Epithelial cell of prostate (primary cell): ENCODE data around the gene IRAK3.
"Not testable (repeated sequence)": the region's sequence is repeated elsewhere in the genome, so short reads cannot be mapped to it uniquely, and the experiment has no call there.

Experiments used
- DNase-seq: peaks from one replicate; pipeline ENCODE4 v3.0.0-alpha.2; 2011; ENCODE audit warnings: low read depth, low spot score
- H3K27ac ChIP-seq: fragments of 450-650 bp; 2 replicates; pipeline ENCODE4 v1.5.1; 2017; ENCODE audit warnings: mild to moderate bottlenecking

Gene IRAK3

DNA sequence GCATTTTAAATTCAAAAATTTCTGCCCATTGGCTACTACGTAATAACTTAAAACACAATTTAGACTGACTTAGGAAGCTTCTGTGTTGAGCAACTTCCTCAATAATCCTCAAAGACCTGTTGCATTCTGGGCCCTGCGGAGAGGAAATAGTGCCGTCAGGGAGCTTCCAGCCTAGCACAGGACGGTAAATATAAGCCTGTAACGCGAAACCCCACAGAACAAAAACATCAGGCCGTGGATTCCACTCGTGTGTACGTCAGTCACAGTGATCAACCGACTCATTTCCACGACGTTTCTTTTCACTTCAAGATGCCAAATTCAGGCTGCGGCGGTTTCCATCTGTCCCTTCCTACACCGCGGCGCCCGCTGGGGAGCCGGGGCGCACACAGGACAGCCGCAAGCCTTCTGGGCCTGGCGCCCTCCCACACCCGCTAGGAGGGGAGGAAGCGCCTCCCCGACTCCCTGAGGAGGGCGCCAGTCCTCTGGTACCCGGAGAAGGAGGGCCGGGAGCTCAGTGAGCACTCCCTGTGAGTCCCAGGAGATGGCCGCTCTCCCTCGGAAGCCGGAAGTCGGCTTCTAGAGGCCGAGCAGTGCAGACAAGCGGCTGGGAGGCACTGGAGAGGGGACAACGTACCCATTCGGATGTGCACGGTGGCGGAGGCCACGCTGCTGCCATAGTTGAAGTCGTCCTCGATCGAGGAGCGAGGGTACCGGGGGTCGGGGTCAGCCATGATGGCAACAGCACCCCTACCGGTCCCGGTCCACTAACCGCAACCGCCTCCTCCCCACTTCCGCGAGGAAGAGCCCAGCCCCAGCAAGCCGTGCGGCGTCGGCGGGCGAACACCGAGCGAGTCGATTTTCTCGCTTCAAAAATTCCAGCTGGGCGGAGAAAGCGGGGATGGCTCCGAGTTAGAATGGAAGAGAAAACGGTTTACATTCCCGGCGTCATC is 19.5 kb upstream of the IRAK3 start, which contains the start of gene TMBIM4:
TSS of gene TMBIM4 (minus strand) at position 776 of the 950 bp plus-strand sequence. CDS start at position 731, 45 bp downstream.
- DNase-seq: peak; percentile 51
- H3K27ac ChIP-seq: peak within 1 kb of the TSS; percentile 99

DNA sequence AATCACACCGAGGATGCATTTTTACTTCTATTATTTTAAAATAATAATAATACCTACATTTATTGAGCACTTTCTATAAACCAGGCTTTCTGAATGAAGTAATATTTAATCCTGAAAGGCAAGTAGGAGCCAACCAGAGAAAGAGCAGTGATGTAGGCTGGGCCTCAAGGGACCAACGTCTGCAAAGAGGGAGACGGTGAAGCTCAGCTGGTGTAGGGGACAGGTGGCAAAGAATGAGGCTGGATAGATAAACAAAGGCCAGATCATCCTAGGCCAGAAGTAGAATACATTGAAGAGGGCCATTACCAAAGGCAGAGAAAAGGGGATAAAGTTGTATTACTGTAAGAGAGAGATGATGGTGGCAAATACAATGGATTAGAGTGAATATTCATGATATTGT is 18.4 kb upstream of the IRAK3 start:
- H3K27ac ChIP-seq: peak overlapping the region; percentile 99
- DNase-seq: no peak

DNA sequence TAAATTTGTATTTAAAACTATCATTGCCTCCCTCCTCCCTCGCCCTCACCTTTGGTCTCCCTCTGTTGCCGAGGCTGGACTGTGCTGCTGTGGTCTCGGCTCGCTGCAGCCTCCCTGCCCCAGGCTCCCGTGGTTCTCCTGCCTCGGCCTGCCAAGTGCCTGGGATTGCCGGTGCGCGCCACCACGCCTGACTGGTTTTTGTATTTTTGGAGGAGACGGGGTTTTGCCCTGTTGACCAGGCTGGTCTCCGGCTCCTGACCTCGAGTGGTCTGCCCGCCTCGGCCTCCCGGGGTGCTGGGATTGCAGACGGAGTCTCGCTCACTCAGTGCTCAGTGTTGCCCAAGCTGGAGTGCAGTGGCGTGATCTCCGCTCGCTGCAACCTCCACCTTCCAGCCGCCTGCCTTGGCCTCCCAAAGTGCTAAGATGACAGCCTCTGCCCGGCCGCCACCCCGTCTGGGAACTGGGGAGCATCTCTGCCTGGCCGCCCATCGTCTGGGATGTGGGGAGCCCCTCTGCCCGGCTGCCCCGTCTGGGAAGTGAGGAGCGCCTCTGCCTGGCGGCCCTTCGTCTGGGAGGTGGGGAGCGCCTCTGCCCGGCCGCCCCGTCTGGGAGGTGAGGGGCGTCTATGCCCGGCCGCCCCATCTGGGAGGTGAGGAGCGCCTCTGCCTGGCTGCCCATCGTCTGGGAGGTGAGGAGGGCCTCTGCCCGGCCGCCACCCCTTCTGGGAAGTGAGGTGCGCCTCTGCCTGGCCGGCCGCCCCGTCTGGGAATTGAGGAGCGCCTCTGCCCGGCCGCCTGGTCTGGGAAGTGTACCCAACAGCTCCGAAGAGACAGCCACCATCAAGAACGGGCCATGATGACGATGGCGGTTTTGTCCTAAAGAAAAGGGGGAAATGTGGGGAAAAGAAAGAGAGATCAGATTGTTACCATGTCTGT is 14.4 kb upstream of the IRAK3 start:
- DNase-seq, H3K27ac ChIP-seq: not testable (repeated sequence)

DNA sequence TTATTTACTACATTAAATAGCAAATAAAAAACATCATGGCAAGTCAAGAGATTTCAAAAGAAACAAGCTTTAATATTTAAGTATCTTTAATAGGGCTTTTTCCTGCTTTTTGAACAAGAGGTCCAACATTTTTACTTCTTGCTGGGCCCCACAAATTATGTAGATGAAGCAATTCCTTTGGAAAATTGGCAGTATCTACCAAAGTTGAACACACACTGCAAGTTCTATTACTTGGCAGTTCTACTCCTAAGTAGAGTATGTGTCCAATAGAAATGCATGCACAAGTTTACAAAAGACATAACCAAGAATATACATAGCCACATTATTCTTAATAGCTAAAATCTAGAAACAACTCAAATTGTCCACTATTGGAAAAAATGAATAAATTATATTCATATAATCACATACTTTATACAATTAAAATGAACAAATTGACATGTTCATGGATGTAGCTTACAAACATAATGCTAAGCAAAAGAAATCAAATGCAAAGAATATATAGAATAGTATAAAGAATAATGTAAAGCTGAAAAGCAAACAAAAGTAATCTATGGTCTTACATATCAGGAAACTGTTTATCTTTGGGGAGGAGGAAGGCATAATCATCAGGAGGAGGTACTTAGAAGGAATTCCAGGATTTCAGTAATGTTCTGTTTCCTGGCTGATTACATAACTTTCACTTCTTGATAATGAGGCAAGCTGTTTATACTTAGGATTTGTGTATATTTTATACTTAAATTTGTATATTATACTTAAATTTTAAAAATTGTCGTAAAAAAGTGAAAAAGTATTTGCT is 12.7 kb upstream of the IRAK3 start:
- no peak for DNase-seq

DNA sequence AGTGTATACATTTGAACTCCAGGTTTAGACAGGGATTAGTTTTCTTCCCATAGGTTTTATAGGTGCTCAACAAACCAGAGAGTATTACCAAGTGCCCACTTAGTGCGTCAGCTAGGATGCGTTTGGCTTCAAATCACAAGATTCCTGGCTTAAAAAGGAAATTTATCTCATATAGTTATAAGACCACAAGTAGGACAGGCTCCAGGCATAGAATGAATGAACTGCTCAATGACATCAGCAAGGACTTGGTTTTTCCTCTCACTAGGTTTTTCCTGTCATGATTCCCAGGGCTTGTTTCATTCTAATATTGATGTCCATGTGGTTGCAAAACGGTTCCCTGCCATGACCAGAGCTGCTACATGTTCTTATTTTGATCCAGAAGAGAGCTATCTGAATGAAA is 6.1 kb upstream of the IRAK3 start:
- no peak overlapping the region for H3K27ac ChIP-seq
- DNase-seq: no peak

More for the DNA sequence above, 12.7 kb upstream of the IRAK3 start:
- no peak overlapping the region for H3K27ac ChIP-seq

DNA sequence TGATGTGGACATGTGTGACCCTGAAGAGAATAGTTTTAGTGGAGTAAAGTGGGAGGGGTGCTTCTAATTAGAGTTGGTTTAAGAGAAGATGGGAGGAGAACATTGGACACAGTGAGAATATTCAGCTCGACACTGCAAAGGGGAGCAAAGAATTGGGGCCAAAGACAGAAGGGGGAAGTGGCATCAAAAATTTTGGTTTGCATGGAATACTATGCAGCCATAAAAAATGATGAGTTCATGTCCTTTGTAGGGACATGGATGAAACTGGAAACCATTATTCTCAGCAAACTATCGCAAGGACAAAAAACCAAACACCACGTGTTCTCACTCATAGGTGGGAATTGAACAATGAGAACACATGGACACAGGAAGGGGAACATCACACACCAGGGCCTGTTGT is 4.2 kb upstream of the IRAK3 start:
- H3K27ac ChIP-seq, DNase-seq: not testable (repeated sequence)

DNA sequence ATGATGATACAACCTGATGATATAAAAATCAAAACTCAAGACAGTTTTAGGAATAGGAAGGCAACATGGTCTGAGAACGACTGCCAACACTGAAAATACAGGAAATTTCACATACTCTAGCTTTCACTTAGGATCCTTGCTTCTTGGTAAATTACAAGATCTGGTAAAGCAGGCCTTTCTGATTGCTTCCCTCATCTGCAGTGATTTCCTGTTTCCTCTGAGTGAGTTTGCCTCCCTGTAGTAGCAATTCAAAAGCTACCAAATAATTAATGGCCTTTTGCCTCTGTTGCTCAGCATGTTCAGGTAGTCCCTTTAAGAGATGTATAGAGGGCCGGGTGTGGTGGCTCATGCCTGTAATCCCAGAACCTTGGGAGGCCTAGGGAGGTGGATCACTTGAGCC is 2.0 kb upstream of the IRAK3 start:
- no peak overlapping the region for H3K27ac ChIP-seq
- no peak for DNase-seq

DNA sequence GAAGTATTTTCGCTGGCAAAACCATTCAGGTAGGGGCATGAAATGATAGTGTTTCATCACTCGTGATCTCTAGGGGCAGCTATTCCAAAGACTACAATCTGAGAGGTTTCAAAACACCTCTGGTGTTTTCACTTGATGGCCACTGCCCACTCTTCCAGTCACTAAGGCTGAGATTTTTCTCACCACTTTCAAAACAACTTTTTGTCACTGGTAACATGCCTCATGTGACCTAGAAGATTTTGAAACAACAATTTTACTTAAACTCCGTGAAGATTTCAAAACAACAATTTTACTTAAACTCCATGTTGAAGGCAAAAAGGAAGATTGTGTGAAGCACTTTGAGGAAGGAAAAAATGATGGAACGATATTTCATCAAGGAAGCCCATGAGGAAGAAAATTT is 1.2 kb upstream of the IRAK3 start:
- no peak overlapping the region for H3K27ac ChIP-seq
- no peak for DNase-seq

DNA sequence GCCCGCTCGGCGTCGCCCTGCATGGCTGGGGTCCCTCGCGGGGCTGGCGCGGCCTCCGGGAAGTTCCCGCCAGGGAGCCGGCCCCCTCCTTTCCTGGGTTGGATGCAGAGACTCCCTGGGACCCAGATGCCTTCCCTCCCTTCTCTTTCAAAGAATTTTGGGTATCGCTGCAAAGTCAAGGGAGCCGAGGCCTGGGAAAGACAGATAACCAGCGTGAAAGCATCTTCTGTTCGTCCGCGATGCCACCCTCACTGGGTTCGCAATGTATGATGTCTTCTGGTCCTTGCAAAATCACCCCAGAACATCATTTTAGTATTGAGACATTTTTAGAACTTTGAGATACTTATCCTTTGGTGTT is 451 bp downstream of the IRAK3 start:
- no peak for DNase-seq
- no peak overlapping the region for H3K27ac ChIP-seq

DNA sequence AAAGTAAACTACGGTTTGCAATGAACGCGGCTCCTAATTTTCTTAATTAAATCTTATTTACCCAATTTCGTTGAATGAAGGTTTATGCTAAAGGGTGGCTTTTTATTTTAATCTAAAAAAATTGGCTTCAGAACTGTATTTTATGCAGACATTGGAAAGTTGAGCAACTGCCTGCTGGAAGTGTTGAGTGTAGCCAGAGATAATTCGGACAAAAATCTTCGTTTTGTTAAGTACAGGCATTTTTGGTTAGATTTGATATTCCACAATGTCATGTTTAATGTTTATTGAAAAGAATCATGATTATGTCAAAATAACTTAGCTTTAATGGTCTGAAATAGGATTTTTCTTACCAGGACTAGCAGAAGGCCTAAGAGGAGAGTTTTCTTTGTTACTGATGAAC is 875 bp downstream of the IRAK3 start:
- no peak overlapping the region for H3K27ac ChIP-seq

DNA sequence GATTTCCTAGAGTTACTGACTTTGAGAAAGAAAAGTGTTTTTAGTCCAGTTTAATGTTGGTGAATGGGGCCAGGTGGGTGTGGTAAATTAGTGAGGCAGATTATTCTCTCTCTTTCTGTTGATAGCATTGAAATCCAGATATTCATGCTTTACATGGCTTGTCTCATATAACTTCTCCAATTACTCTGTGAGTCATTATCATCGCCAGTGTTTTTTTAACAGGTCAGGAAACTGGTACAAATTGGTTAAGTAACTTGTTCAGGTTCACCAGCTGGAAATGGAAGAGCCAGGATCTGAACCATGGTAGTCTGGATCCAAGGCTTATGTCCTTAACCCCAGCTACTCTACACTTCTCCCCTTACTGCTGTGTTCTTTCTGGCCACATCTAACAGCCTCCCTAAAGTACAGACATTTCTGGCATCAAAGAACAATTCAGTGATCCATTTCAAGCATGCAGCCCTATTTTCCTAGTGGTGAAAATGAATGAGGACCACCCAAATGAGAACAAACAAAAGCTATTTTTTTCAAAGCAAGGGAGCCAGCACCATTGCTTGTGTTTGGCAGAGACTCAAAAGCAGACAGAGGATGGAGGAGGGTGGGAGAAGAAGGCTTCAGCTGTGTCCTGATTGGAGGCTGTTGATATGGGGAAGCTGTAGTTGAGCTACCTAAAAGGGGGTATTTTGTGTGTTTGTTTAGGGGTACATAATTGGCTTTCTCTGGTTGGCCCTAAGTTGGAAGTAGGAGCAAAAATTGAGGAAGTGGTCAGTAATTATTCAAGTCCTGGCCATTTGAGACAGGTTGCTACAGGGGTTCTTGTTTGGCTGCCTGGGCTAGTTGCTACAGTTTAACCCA is 1.7 kb downstream of the IRAK3 start:
- no peak for DNase-seq
- no peak overlapping the region for H3K27ac ChIP-seq

More for the DNA sequence above, 875 bp downstream of the IRAK3 start:
- DNase-seq: no peak

DNA sequence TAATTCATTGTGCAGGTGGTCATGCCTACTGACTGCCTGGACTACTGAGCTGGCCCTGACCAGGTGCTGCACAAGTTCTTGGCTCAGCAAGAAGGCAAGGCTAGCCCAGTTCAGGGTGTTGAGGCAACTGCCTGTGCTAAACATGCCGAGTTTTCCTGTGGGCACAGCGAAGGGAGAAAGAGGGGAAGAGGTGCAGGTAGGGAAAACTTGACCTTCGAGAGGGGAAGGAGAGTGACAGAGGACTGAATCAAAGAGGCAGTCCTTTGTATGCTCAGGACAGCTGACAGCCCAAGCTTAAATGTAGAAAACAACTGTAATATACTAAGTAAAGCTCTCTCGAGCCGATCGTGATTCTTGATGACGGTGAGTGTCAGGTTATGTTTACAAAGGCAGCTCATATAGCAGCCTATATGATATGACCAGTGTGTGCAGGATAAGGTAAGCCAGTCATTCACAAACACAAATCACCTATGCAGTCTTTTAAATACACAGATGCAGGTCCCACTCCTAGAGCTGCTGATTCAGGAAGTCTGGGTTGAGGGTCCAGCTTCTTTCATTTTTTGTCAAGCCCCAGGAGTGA is 2.6 kb downstream of the IRAK3 start:
- H3K27ac ChIP-seq: no peak overlapping the region
- DNase-seq: no peak

DNA sequence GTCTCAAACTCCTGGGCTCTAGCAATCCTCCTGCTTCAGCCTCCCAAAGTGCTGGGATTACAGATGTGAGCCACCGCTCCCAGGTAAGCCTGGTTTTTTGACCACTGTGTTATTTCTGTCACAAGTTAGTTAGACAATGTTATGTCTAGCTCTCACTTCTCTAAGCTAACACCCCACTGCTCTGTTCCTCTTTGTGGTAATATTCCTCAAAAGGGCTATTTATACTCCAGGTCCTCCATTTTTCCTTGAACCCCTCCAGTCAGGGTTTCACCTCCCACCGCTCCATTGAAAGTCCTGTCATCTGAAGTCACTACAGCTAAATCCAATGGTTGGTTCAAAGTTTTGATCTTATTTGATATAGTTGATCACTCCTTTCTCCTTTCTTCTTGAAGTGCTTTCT is 5.1 kb downstream of the IRAK3 start:
- no peak for DNase-seq
- H3K27ac ChIP-seq: no peak overlapping the region

DNA sequence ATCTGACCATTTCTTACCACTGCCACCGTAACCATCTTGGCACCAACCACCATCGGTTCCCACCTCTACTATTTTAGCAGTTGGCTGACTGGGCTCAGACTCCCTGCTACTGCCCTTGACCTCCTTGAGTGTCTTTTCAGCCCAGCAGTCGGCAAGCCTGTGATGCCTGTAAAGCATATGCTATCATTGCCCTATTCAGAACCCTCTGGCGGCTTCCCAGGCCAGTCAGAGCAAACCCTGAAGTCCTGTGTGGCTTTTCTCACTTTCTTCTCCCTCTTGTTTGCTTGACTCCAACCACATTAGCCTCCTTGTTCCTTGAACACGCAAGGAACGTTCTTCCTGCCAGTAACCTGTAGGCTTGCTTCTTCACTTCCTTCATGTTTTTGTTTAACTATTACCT is 6.2 kb downstream of the IRAK3 start:
- no peak for DNase-seq
- no peak overlapping the region for H3K27ac ChIP-seq

DNA sequence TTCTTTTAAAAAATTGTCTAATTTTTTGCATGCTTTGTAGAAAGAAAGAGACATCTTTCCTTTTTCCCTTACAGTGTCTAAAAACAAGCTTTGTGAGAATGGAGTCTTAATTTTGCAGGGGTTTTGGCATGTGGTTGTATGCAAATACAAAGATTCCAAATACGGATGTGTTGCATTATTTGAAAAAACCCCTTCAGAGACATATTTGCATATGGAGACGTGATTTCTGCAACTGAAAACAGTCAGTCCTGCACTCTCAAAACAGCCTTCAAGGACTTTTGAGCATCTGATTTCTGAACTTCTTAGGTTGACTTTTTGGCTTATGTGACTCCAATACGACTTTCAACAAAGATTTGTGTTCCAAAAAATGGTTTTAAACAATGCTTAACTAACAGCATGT is 7.8 kb downstream of the IRAK3 start:
- no peak for DNase-seq
- no peak overlapping the region for H3K27ac ChIP-seq

DNA sequence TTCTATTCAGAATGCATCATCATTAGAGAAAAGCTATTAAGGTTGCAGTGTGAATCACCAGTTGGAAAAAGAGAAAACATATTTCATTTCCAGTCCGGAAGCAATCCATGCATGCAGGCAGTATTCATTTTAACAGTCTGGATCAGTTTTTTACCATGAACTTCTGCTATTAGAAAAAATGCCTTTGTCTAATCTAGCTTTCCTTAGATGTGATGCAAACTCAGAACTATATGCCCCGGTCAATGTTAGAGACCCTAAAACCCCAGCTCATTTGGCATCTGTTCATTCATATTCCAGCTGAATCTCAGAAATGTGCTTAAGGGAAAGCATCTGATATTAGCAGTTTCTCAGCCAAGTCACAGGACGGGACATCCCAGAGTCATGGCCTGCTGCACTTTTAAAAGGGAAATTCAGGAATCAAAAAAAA is 8.5 kb downstream of the IRAK3 start:
- H3K27ac ChIP-seq: no peak overlapping the region
- DNase-seq: no peak

DNA sequence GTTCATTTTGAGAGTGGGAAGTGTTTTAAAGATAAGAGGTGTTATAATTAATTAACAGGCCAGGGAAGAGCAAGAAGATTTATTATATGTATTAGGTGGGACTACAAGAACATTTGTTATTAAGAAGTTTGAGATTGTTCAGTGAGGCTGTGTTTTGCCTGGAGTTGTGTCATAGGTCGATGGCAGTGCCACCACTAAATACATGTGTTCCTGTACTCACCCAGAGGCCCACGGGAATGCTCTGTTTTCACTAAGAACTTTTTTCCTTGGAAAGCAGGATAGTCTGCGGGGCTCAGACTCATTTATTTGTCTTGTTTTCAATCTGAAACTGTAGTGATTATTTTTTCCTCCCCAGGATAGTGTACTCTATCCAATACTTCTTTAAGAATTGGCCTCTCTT is 10.1 kb downstream of the IRAK3 start:
- no peak for DNase-seq
- H3K27ac ChIP-seq: no peak overlapping the region

DNA sequence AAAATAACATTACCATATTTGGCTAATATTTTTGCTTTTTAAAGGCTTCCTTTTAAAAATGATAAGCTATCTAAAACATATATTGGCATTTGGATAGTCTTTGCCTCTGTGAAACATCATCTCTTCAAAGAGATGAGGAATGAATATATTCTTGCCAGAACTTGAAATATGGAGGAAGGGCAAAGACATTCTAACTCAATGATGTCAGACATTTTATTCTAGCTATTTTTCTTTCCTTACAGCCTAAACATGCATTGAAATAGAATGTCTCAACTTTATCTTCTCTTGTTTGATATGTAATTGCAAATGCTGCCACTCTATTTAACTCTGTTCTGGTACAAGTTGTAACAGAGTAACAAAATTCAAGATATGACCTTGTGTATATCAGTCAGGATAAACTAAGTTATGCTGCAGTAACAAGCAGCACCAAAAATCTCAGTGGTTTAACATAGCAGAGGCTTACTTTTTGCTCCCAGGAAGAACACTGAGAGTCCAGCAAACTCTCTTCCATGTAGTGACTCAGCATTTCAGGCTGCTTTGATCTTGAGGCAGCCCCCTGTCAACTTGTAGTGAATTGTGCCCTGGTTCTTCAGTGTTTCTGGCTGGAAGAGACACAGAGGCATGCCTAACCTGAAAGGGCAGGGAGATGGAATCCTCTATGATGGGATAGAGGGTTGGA is 11.0 kb downstream of the IRAK3 start:
- DNase-seq: no peak
- no peak overlapping the region for H3K27ac ChIP-seq
